Calu3 (cell line): ENCODE data around the gene PLCD1. TPM values are rescaled to one million over a fixed set of nuclear protein-coding genes. Genes with fewer than 3 reads are reported as not detected.
"Not testable (repeated sequence)": the region's sequence is repeated elsewhere in the genome, so short reads cannot be mapped to it uniquely, and the experiment has no call there.

Experiments used
- BruUV-seq: library from RNA; stranded (reverse); fragments of 400-500 nt; replicated peaks from 2 replicates; lab custom pipeline; 2021; lab: Mats Ljungman, UMichigan
- CTCF ChIA-PET: fragments of 300-600 bp; sonication (Branson Sonifier 250); formaldehyde crosslinking; loops from one replicate; lab custom pipeline; 2022; ENCODE audit warnings: antibody characterized with exemption; lab: Charles Lee
- DNase-seq: peaks from one replicate; pipeline ENCODE4 v3.0.0; 2022
- H3K27ac Mint-ChIP-seq: one replicate; pipeline ENCODE4 v1.8.0; 2022; ENCODE audit warnings: mixed read lengths; ENCODE audit not compliant: unreplicated experiment
- H3K27me3 Mint-ChIP-seq: one replicate; pipeline ENCODE4 v1.8.0; 2022; ENCODE audit warnings: mixed read lengths; ENCODE audit not compliant: unreplicated experiment
- H3K36me3 Mint-ChIP-seq: one replicate; pipeline ENCODE4 v1.8.0; 2022; ENCODE audit warnings: mild to moderate bottlenecking, moderate library complexity, mixed read lengths; ENCODE audit not compliant: insufficient read depth, unreplicated experiment
- H3K4me1 Mint-ChIP-seq: one replicate; pipeline ENCODE4 v1.8.0; 2022; ENCODE audit warnings: mild to moderate bottlenecking, low read depth, mixed read lengths; ENCODE audit not compliant: unreplicated experiment
- H3K4me3 Mint-ChIP-seq: one replicate; pipeline ENCODE4 v1.8.0; 2022; ENCODE audit warnings: mild to moderate bottlenecking, low read depth, moderate library complexity, mixed read lengths; ENCODE audit not compliant: unreplicated experiment
- H3K9me3 Mint-ChIP-seq: one replicate; pipeline ENCODE4 v1.8.0; 2022; ENCODE audit warnings: low read depth, mixed read lengths; ENCODE audit not compliant: unreplicated experiment
- intact Hi-C: fragments of 100-400 bp; cut with micrococcal nuclease; formaldehyde crosslinking; loops from one replicate; pipeline ENCODE4 v1.10.0; 2022; ENCODE audit not compliant: unreplicated experiment
- total RNA-seq: library from RNA; stranded (reverse); gene quantifications from 2 replicates; pipeline ENCODE4 v1.2.3, GENCODE V29; 2022
- TF ChIP-seq, protein P1 (sequence below): fragments of 200-600 bp; IDR thresholded peaks from one replicate; pipeline ENCODE4 v1.8.0; 2022; ENCODE audit warnings: antibody characterized with exemption; ENCODE audit not compliant: unreplicated experiment

PLCD1 gene
- total RNA-seq, 1 experiment from 2014 or later: 9.8 TPM

GRCh38 chr3:38039101-38039898 lies 9.9 kb upstream of the PLCD1 start, which contains the start of gene DLEC1:
TSS of gene DLEC1 (plus strand) at chr3:38039208. CDS start at chr3:38039226, 18 bp downstream.
- Mint-ChIP-seq H3K9me3 (no peaks in the 10 kb centered on the region), H3K36me3 (peaks cover 8% of the 10 kb centered on the region), H3K4me1 (peaks cover 17% of the 10 kb centered on the region), H3K27ac (peak within 1 kb of the TSS; percentile 15), H3K27me3 (no peaks in the 10 kb centered on the region), H3K4me3 (peak within 1 kb of the TSS; percentile 80)
- CTCF ChIA-PET: interaction anchor here (0.6 to 1.0 kb wide), 3 partner anchors 9 to 76 kb away, joined by 3 to 4 read pairs (median 3); no protein-coding TSS in a partner anchor
- intact Hi-C loops: no loop called here
- TF ChIP-seq, protein P1, sequence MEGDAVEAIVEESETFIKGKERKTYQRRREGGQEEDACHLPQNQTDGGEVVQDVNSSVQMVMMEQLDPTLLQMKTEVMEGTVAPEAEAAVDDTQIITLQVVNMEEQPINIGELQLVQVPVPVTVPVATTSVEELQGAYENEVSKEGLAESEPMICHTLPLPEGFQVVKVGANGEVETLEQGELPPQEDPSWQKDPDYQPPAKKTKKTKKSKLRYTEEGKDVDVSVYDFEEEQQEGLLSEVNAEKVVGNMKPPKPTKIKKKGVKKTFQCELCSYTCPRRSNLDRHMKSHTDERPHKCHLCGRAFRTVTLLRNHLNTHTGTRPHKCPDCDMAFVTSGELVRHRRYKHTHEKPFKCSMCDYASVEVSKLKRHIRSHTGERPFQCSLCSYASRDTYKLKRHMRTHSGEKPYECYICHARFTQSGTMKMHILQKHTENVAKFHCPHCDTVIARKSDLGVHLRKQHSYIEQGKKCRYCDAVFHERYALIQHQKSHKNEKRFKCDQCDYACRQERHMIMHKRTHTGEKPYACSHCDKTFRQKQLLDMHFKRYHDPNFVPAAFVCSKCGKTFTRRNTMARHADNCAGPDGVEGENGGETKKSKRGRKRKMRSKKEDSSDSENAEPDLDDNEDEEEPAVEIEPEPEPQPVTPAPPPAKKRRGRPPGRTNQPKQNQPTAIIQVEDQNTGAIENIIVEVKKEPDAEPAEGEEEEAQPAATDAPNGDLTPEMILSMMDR: no peak
- peak; percentile 77 for DNase-seq
- no TSS peak for BruUV-seq

GRCh38 chr3:38038447-38038911 lies 9.0 kb upstream of the PLCD1 start:
- DNase-seq: no peak
- Mint-ChIP-seq H3K27me3 (no peaks in the 10 kb centered on the region), H3K36me3 (peaks cover 8% of the 10 kb centered on the region), H3K27ac (no peak overlapping the region), H3K9me3 (no peaks in the 10 kb centered on the region), H3K4me3 (peak overlapping the region; percentile 80), H3K4me1 (peaks cover 18% of the 10 kb centered on the region)
- intact Hi-C loops: no loop called here
- BruUV-seq: TSS peak; percentile 71
- TF ChIP-seq, protein P1: no peak
- CTCF ChIA-PET: interaction anchor here (1.0 kb wide), 1 partner anchor 8 kb away, joined by 4 read pairs; no protein-coding TSS in a partner anchor

DNA sequence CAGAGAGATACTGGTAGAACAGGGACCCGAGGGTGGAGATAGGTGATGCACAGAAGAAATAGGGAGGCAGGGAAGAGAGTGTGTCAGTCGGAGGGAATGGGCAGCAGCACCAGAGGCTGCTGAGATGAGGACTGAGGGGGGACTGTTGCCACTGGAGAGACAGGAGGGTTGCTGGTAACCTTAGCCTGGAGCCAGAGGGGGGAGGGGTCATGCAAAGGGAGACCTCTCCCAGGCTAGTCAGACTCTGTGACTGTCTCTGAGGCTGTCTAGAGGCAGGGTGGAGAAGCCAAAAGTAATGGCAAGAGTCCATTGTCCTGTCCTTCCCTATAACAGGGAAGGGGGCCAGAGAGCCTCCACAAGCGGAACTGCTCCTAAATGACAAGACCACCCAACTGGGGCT lies 7.5 kb upstream of the PLCD1 start:
- intact Hi-C loops: no loop called here
- no TSS peak for BruUV-seq
- CTCF ChIA-PET: no interaction called here
- H3K4me3 Mint-ChIP-seq: no peak overlapping the region
- H3K9me3 Mint-ChIP-seq: no peaks in the 10 kb centered on the region
- no peak overlapping the region for H3K27ac Mint-ChIP-seq
- TF ChIP-seq, protein P1: no peak
- H3K4me1 Mint-ChIP-seq: peaks cover 24% of the 10 kb centered on the region
- no peak for DNase-seq
- peaks cover 8% of the 10 kb centered on the region for H3K36me3 Mint-ChIP-seq
- no peaks in the 10 kb centered on the region for H3K27me3 Mint-ChIP-seq

DNA sequence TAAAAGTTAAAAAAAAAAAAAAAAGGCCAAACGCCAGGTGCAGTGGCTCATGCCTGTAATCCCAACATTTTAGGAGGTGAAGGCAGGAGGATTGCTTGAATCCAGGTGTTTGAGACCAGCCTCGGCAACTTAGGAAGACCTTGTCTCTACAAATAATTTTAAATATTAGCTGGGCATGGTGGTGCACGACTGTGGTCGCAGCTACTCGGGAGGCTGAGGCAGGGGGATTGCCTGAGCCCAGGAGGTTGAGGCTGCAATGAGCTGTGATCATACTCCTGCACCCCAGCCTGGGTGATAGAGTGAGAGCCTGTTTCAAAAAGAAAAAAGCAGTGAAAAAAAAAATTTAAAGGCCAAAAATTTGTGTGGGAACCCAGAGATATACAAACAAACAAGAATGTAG lies 6.8 kb upstream of the PLCD1 start:
- intact Hi-C loops: no loop called here
- CTCF ChIA-PET: interaction anchor here (0.7 kb wide), 1 partner anchor 79 kb away, joined by 6 read pairs; no protein-coding TSS in a partner anchor
- TF ChIP-seq, protein P1: no peak
- H3K36me3 Mint-ChIP-seq: peaks cover 8% of the 10 kb centered on the region
- H3K27ac Mint-ChIP-seq: no peak overlapping the region
- peaks cover 31% of the 10 kb centered on the region for H3K4me1 Mint-ChIP-seq
- no peaks in the 10 kb centered on the region for H3K9me3 Mint-ChIP-seq
- H3K4me3 Mint-ChIP-seq: no peak overlapping the region
- no peak for DNase-seq
- H3K27me3 Mint-ChIP-seq: no peaks in the 10 kb centered on the region
- BruUV-seq: no TSS peak

DNA sequence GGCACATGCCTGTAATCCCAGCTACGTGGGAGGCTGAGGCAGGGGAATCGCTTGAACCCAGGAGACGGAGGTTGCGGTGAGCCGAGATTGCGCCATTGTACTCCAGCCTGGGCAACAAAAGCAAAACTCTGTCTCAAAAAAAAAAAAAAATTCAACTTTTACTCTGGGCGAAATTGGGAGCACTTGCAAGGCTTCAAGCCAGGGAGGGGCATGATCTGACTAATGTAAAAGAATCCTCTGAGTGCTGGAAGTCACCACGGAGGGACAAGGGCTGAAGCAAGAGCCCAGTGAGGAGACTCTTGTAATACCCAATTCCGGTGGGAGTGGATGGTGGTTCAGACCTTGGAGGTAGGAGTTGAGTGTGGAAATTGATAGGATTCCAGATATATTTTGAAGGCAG lies 4.9 kb upstream of the PLCD1 start:
- BruUV-seq, H3K27me3 Mint-ChIP-seq, intact Hi-C loops, CTCF ChIA-PET, H3K36me3 Mint-ChIP-seq, H3K4me3 Mint-ChIP-seq, H3K27ac Mint-ChIP-seq, DNase-seq, H3K9me3 Mint-ChIP-seq: not testable (repeated sequence)
- peaks cover 29% of the 10 kb centered on the region for H3K4me1 Mint-ChIP-seq

DNA sequence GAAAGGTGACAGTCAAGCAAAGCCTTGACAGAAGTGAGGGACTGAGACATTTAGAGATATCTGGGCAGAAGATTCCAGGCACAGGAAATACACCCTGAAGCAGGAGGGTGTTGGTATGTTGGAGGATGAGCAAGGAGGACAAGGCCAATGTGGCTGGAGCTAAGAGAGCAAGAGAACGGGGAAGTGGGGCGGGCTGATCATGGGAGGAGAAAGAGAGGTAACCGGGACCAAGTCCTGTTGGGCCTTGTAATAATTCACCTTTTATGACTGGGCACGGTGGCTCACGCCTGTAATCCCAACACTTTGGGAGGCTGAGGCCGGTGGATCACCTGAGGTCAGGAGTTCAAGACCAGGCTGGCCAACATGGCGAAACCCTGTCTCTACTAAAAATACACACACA lies 4.1 kb upstream of the PLCD1 start:
- DNase-seq, CTCF ChIA-PET, intact Hi-C loops, BruUV-seq, H3K27me3 Mint-ChIP-seq, H3K36me3 Mint-ChIP-seq, H3K9me3 Mint-ChIP-seq, H3K4me3 Mint-ChIP-seq: not testable (repeated sequence)
- Mint-ChIP-seq H3K27ac (peak overlapping the region; percentile 13), H3K4me1 (peaks cover 25% of the 10 kb centered on the region)
